GM23338 (cell line): ENCODE results near the gene IGF1R. TPM values are rescaled to one million over a fixed set of nuclear protein-coding genes. Genes with fewer than 3 reads are reported as not detected.

ENCODE experiments used
- ATAC-seq: fragments of 200-7000 bp; cut with Tn5 transposase; 3 replicates; pipeline ENCODE4 v1.9.1; 2020
- DNase-seq: peaks from one replicate; pipeline ENCODE4 v3.0.0-alpha.2; 2015; ENCODE audit warnings: low spot score
- H2AFZ ChIP-seq: fragments of 200-600 bp; sonication (generic); 2 replicates; pipeline ENCODE4 v1.8.0; 2016; ENCODE audit warnings: antibody characterized with exemption, mild to moderate bottlenecking, moderate library complexity
- H3F3A ChIP-seq: fragments of 200-600 bp; sonication (generic); replicated peaks from 2 replicates; pipeline ENCODE4 v1.8.0; 2017; ENCODE audit warnings: antibody characterized with exemption, mixed run types, low read depth
- H3K27ac ChIP-seq: fragments of 200-600 bp; sonication (generic); 2 replicates; pipeline ENCODE4 v1.6.1; 2016; ENCODE audit warnings: low read depth
- H3K27me3 ChIP-seq: fragments of 200-600 bp; sonication (generic); 2 replicates; pipeline ENCODE4 v1.8.0; 2016; ENCODE audit warnings: mild to moderate bottlenecking, mixed run types, moderate library complexity; ENCODE audit not compliant: insufficient read depth
- H3K36me3 ChIP-seq: fragments of 200-600 bp; sonication (generic); 2 replicates; pipeline ENCODE4 v1.8.0; 2016; ENCODE audit warnings: mild to moderate bottlenecking; ENCODE audit not compliant: insufficient read depth
- H3K4me1 ChIP-seq: fragments of 200-600 bp; sonication (generic); 2 replicates; pipeline ENCODE4 v1.8.0; 2016; ENCODE audit warnings: mild to moderate bottlenecking, moderate library complexity; ENCODE audit not compliant: insufficient read depth
- H3K4me2 ChIP-seq: fragments of 200-600 bp; sonication (generic); 2 replicates; pipeline ENCODE4 v1.7.1; 2017; ENCODE audit warnings: mixed run types
- H3K4me3 ChIP-seq: fragments of 200-600 bp; sonication (generic); 2 replicates; pipeline ENCODE4 v1.6.1; 2016; ENCODE audit warnings: mixed run types
- H3K79me2 ChIP-seq: fragments of 200-600 bp; sonication (generic); replicated peaks from 2 replicates; pipeline ENCODE4 v1.8.0; 2017; ENCODE audit warnings: mild to moderate bottlenecking; ENCODE audit not compliant: insufficient read depth
- H3K9me2 ChIP-seq: fragments of 200-600 bp; sonication (generic); 2 replicates; pipeline ENCODE4 v1.8.0; 2017; ENCODE audit not compliant: insufficient read depth
- H4K20me1 ChIP-seq: fragments of 200-600 bp; sonication (generic); replicated peaks from 2 replicates; pipeline ENCODE4 v1.8.0; 2017; ENCODE audit warnings: mild to moderate bottlenecking; ENCODE audit not compliant: insufficient read depth
- H3K27ac Mint-ChIP-seq: 2 replicates; pipeline ENCODE4 v1.8.0; 2020; ENCODE audit warnings: inconsistent platforms, mild to moderate bottlenecking, moderate library complexity, mixed read lengths
- H3K27me3 Mint-ChIP-seq: 3 replicates; pipeline ENCODE4 v1.8.0; 2022; ENCODE audit warnings: low read depth, mild to moderate bottlenecking, moderate library complexity, mixed read lengths, inconsistent platforms; ENCODE audit not compliant: insufficient read depth, poor library complexity
- H3K36me3 Mint-ChIP-seq: 3 replicates; pipeline ENCODE4 v1.8.0; 2021; ENCODE audit warnings: low read depth, mild to moderate bottlenecking, inconsistent platforms, moderate library complexity, mixed read lengths
- H3K4me1 Mint-ChIP-seq: 3 replicates; pipeline ENCODE4 v1.8.0; 2020; ENCODE audit warnings: mild to moderate bottlenecking, inconsistent platforms, mixed read lengths
- H3K4me3 Mint-ChIP-seq: 3 replicates; pipeline ENCODE4 v1.8.0; 2021; ENCODE audit warnings: moderate library complexity, mild to moderate bottlenecking, inconsistent platforms, mixed read lengths
- H3K9me3 Mint-ChIP-seq: 3 replicates; pipeline ENCODE4 v1.8.0; 2020; ENCODE audit warnings: moderate library complexity, mild to moderate bottlenecking, inconsistent platforms, mixed read lengths
- CREB1 ChIP-seq: fragments of 250-450 bp; sonication (Bioruptor Pico); IDR thresholded peaks from 2 replicates; pipeline ENCODE4 v1.5.0; 2020; ENCODE audit warnings: low read depth, mild to moderate bottlenecking, moderate library complexity
- CTCF ChIP-seq, 2 experiments: fragments of 200-600 bp in 1 of 2; sonication (generic) in 1 of 2; conservative IDR thresholded peaks; 2 replicates each; pipeline versions ENCODE4 v1.5.1 to v1.6.1; 2016 to 2017; ENCODE audit warnings: antibody characterized with exemption in 2 of 2, low read depth in 2 of 2, mild to moderate bottlenecking in 2 of 2, moderate library complexity in 1 of 2
- NANOG ChIP-seq: IDR thresholded peaks from 2 replicates; pipeline ENCODE4 v1.6.1; 2016; ENCODE audit warnings: antibody characterized with exemption, borderline replicate concordance
- REST ChIP-seq: IDR thresholded peaks from one replicate; pipeline ENCODE4 v1.6.1; 2018; ENCODE audit warnings: antibody characterized with exemption; ENCODE audit not compliant: unreplicated experiment
- STAT1 ChIP-seq: IDR thresholded peaks from one replicate; pipeline ENCODE4 v1.6.1; 2016; ENCODE audit warnings: antibody characterized with exemption; ENCODE audit not compliant: unreplicated experiment
- ZNF114 ChIP-seq: fragments of 250-450 bp; sonication (Bioruptor Pico); IDR thresholded peaks from 2 replicates; pipeline ENCODE4 v1.5.0; 2020; ENCODE audit warnings: mild to moderate bottlenecking, moderate library complexity
- ZNF331 ChIP-seq: fragments of 250-450 bp; sonication (Bioruptor Pico); IDR thresholded peaks from 2 replicates; pipeline ENCODE4 v1.5.0; 2020; ENCODE audit warnings: low read depth, mild to moderate bottlenecking, moderate library complexity
- ZNF462 ChIP-seq: fragments of 250-450 bp; sonication (Bioruptor Pico); IDR thresholded peaks from 2 replicates; pipeline ENCODE4 v1.5.0; 2020; ENCODE audit warnings: mild to moderate bottlenecking, moderate library complexity
- polyA plus RNA-seq: library from polyadenylated mRNA; unstranded; fragments of >200 nt; fragmentation: Nextera tagmentation; extraction: Ambion mirVana; gene quantifications from 2 replicates; pipeline ENCODE4 v1.2.1, GENCODE V29; 2016
- total RNA-seq: library from RNA; depleted of rRNA; stranded (reverse); fragments of >200 nt; shearing (Covaris generic); gene quantifications from 2 replicates; pipeline ENCODE4 v1.2.3, GENCODE V29; 2014

IGF1R gene
- total and polyA plus RNA-seq, 2 experiments from 2014 or later: 20.4 to 92.2 TPM

- Histone ChIP-seq H4K20me1 (no peaks in the 10 kb centered on the region; the same call in 1 of the 2 replicates), H3F3A (no peaks in the 10 kb centered on the region), H3K4me2 (no peak overlapping the region), H3K27me3 (no peaks in the 10 kb centered on the region), H3K79me2 (no peaks in the 10 kb centered on the region), H3K27ac (no peak overlapping the region), H3K9me2 (no peaks in the 10 kb centered on the region), H3K36me3 (peaks cover 2% of the 10 kb centered on the region; the same call in 1 of the 2 replicates), H3K4me1 (no peaks in the 10 kb centered on the region), H2AFZ (no peak overlapping the region), H3K4me3 (no peak overlapping the region)
- ATAC-seq (no peak), DNase-seq (no peak)
- peaks cover 9% of the 10 kb centered on the region; the same call in 2 of the 3 replicates for H3K4me1 Mint-ChIP-seq
- peaks cover 11% of the 10 kb centered on the region for H3K36me3 Mint-ChIP-seq
- H3K4me3 Mint-ChIP-seq: no peak overlapping the region
- H3K27me3 Mint-ChIP-seq: peaks cover 20% of the 10 kb centered on the region
- no peak for TF ChIP-seq ZNF331 (CRISPR knock-in tag)
- no peak for TF ChIP-seq NANOG
- TF ChIP-seq CTCF (conservative IDR thresholded peaks at IDR 0.05; ENCODE audit: low read depth in 2 of 2): no peak
- TF ChIP-seq STAT1: no peak
- TF ChIP-seq ZNF462 (CRISPR knock-in tag): no peak
- no peak for TF ChIP-seq REST
- TF ChIP-seq ZNF114 (CRISPR knock-in tag): no peak
- TF ChIP-seq CREB1 (CRISPR knock-in tag): no peak
- H3K27ac Mint-ChIP-seq: no peak overlapping the region
- no peaks in the 10 kb centered on the region; the same call in 2 of the 3 replicates for H3K9me3 Mint-ChIP-seq
Measured at GRCh38 chr15:98967096-98967495, 318.8 kb downstream of the IGF1R start.
